Measurements from ENCODE around the gene BIRC2.

GRCh38 chr11:102322560-102322959, 24.5 kb upstream of the BIRC2 start:
- TF ChIP-seq EP300 (IDR thresholded peaks at IDR 0.05; ENCODE audit: low read depth) = no peak
- no peak for TF ChIP-seq CTCF (IDR thresholded peaks at IDR 0.05)
